ENCODE data around the gene OR10X1.

OR10X1 gene

DNA sequence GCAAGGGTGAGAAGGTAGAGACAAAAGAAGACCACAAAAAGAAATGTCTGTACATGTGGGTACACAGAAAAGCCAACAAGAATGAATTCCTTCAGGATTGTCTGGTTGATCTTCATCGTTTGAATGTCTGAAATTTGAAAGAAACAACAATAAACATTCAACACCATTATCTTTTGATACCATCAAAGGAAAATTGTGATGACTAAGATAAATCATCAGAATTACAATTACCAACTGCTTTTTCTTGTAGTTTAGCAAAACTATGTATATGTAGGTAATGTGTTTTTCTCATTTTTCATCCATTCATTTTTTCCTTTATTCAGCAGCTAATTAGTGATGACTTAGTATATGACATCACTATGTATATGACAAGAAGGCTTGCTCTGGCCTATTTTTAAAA is at the start of gene OR10X1:
Gene OR10X1 (minus strand): TSS at position 167 of the 400 bp plus-strand sequence. CDS start 0 bp downstream, at position 167.
- no peak within 1 kb of the TSS for H3K4me3 ChIP-seq (ENCODE audit: low read depth, low read length)
- TF ChIP-seq, protein P1, sequence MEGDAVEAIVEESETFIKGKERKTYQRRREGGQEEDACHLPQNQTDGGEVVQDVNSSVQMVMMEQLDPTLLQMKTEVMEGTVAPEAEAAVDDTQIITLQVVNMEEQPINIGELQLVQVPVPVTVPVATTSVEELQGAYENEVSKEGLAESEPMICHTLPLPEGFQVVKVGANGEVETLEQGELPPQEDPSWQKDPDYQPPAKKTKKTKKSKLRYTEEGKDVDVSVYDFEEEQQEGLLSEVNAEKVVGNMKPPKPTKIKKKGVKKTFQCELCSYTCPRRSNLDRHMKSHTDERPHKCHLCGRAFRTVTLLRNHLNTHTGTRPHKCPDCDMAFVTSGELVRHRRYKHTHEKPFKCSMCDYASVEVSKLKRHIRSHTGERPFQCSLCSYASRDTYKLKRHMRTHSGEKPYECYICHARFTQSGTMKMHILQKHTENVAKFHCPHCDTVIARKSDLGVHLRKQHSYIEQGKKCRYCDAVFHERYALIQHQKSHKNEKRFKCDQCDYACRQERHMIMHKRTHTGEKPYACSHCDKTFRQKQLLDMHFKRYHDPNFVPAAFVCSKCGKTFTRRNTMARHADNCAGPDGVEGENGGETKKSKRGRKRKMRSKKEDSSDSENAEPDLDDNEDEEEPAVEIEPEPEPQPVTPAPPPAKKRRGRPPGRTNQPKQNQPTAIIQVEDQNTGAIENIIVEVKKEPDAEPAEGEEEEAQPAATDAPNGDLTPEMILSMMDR (IDR thresholded peaks at IDR 0.05; ENCODE audit: low read depth, low read length), result no peak

GRCh38 chr1:158613764-158614163 is 34.1 kb upstream of the OR10X1 start:
- TF ChIP-seq, protein P1 (IDR thresholded peaks at IDR 0.05; ENCODE audit: low read depth, low read length), result no peak
- no peak overlapping the region for H3K4me3 ChIP-seq (ENCODE audit: low read depth, low read length)

- no peak overlapping the region for H3K4me3 ChIP-seq (ENCODE audit: low read depth, low read length)
- TF ChIP-seq, protein P1 (IDR thresholded peaks at IDR 0.05; ENCODE audit: low read depth, low read length), result no peak
Observed at GRCh38 chr1:158611916-158612315, 32.2 kb upstream of the OR10X1 start.

DNA sequence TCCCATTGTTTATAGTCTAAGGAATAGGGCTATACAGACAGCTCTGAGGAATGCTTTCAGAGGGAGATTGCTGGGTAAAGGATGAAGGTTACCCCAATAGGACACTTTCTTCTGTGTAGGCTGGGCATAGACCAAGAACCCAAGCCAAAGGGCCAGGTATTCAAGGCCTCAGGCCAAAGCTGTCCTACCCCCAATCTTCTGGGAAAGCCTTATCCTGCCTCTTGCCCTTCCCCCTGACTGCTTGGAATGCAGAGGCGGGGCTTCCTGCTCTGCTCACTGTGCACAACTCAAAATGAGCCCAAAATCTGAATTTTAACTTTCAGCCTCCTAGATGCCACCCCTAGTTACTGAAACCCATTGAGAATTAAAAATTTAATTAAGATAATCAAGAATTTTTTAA is 27.6 kb upstream of the OR10X1 start:
- TF ChIP-seq, protein P1 (IDR thresholded peaks at IDR 0.05; ENCODE audit: low read depth, low read length), result no peak
- H3K4me3 ChIP-seq (ENCODE audit: low read depth, low read length), result no peak overlapping the region

GRCh38 chr1:158604968-158605367 is 25.3 kb upstream of the OR10X1 start, which contains the start of gene OR10Z1:
Gene OR10Z1 (plus strand): TSS chr1:158605268. CDS start chr1:158606439, 1,171 bp downstream.
- no peak within 1 kb of the TSS for H3K4me3 ChIP-seq (ENCODE audit: low read depth, low read length)
- TF ChIP-seq, protein P1 (IDR thresholded peaks at IDR 0.05; ENCODE audit: low read depth, low read length), result no peak

DNA sequence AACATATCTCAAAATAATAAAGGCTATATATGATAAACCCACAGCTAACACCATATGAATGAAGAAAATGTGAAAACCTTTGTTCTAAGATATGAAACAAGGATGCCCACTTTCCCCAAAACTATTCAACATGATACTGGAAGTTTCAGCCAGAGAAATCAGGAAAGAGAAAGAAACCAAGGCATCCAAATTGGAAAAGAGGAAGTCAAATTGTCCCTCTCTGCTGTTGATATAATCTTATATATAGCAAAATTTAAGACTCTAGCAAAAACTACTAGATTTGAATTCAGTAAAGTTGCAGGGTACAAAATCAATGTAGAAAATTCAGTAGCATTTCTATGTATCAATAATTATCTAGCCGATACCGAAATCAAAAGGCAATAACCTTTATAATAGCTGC is 21.0 kb upstream of the OR10X1 start:
- TF ChIP-seq, protein P1 (IDR thresholded peaks at IDR 0.05; ENCODE audit: low read depth, low read length), result no peak

DNA sequence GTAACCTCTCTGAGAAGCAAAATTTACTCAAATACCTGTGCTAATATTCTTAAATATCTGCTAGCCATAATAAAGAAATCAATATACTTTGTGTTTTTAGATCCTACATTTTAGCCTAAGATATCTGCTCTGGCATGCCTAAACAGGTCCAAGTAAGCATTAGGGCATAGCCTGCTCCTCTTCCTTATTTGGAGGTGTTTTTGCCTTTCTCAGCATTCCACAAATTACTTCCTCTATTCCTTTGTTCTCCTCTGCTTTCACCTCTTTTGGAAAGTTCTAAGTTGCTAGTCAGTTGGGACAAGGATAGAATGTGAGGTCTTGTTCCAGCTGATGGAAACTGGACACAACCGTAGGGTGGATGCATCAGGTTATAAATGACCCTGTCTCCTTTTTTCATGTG is 7.2 kb upstream of the OR10X1 start:
- TF ChIP-seq, protein P1 (IDR thresholded peaks at IDR 0.05; ENCODE audit: low read depth, low read length), result no peak

More for the DNA sequence above, 21.0 kb upstream of the OR10X1 start:
- no peak overlapping the region for H3K4me3 ChIP-seq (ENCODE audit: low read depth, low read length)

More for the DNA sequence above, 7.2 kb upstream of the OR10X1 start:
- H3K4me3 ChIP-seq (ENCODE audit: low read depth, low read length), result no peak overlapping the region
